Lung microvascular endothelial cell (primary cell): Measurements from ENCODE around the gene AK4. TPM values are rescaled to one million over a fixed set of nuclear protein-coding genes. Genes with fewer than 3 reads are reported as not detected.
A peak's percentile ranks its signal among the peaks of the same experiment; 100 is the strongest.
"Not testable (repeated sequence)": the region's sequence is repeated elsewhere in the genome, so short reads cannot be mapped to it uniquely, and the experiment has no call there.

Source experiments
- DNase-seq, 2 donors: peaks; one replicate each; pipeline versions ENCODE4 v3.0.0 to v3.0.0-alpha.2; 2010; ENCODE audit warnings: low read depth in 2 of 2
- total RNA-seq: library from RNA; depleted of rRNA; stranded (reverse); fragments of >200 nt; gene quantifications from 2 replicates; pipeline ENCODE4 v1.2.1, GENCODE V29; 2014

The AK4 gene
- total RNA-seq, 1 donor from 2014 or later, result 26.4 TPM

DNA sequence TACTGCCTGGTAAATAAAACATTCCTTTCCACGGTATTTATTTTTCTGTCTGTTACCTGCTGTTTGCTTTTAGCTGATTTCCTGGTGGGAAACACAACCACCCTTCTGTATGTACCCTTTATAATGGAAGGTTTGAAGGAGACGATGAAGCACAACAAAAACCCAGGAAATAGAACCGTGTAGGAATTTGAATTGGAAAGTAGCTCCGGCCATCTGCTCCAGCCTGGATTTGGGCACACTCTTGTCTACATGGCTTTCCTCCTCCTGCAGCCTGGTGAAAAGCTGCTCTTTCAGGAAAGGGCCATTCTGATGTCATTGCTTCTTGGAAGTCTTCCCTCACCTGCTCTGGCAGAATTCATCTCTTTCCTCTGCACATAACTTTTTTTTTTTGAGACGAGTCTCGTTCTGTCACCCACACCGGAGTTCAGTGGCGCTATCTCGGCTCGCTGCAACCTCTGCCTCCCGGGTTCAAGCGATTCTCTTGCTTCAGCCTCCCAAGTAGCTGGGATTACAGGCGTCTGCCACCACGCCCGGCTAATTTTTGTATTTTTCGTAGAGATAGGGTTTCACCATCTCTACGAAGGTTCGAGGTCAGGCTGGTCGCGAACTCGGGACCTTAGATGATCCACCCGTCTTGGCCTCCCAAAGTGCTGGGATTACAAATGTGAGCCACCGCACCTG is 2.7 kb downstream of the AK4 start:
- DNase-seq, result no peak

DNA sequence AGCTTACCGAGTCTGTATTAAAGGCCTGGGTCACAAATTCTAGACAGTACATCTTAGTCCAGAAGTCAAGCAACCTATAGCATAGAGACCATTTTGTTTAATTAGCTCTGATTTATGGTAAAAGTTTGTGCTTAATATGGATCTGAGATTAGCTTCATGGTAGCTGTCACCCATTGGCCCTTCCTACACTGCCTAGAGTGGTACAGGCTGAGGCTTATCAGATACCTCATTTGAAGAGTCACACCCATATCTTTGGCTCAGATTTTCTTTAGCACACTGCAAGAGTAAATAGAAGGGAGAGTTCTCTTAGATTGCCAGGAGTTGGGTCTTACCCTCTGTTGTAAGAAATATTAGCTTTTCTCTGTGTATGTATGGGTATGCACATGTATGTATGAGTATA is 3.6 kb downstream of the AK4 start:
- DNase-seq, result no peak

DNA sequence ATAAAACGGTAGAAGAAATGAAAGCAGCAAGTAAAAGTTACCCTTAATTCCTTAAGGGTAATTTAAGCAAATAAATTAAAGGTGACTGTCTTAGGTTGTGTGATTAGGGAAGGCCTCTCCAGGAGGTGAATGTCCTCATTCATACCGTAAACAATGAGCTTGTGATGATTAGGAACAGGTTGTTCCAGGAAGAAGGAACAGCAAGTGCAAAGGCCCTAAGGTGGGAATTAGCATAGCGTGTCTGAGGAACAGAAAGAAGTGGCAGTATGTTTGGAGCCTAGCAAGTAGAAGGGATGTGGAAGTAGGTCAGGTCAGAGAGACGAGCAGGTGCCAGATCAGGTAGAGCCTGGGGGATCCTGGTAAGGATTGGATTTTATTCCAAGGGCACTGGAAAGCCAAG is 5.6 kb downstream of the AK4 start:
- no peak for DNase-seq

DNA sequence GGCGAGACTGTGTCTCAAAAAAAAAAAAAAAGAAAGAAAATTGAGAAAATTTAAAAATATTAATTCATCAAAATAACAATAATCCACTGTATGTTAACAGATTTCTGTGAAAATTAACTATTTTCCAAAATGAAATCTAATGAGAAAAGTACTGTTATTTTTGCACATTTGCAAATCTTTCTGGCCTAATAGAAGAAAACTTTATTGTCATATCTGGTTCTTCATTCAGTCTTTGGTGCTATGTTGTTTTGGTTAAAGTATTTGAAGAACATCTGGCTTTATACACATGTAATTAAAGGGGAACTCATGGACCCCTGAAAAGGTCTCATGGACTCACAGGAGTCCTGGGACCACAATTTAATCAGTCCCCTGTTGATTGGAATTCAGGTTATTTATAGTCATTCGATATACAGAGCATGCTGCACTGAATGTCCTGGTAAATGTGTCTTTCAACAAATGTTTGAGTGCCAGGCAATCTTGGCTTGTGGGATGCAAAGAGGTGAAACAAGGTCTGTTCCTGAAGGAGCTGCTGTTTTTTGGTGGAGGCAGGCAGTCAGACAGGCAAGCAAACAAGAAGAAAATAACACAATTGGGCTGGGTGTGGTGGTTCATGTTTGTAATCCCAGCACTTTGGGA is 9.0 kb downstream of the AK4 start:
- DNase-seq, result no peak

DNA sequence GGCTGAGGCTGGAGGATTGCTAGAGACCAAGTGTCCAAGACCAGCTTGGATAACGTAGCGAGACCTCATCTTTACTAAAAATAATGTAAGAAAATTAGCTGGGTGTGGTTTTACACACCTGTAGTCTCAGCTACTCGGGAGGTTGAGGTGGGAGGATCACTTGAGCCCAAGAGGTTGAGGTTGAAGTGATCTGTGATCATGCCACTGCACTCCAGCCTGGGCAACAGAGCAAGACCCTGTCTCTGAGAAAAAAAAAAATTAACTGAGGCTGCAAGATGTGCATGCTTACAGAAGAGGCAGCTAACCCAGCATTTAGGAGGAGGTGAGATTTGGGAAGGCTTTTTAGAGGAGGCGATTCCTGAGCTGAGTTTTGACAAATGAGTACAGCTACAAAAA is 9.5 kb downstream of the AK4 start:
- no peak for DNase-seq

DNA sequence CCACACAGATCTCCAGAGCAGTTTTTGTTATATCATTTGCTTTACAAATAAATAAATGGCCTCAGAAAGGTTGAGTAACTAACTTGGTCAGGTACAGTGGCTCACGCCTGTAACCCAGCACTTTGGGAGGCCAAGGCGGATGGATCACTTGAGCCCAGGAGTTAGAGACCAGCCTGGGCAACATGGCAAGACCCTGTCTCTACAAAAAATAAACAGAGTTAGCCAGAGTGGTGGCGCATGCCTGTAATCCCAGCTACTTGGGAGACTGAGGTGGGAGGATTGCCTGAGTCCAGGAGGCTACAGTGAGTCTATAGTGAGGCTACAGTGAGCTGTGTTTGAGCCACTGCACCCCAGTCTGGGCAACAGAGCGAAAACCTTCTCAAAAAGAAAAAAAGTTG is 11.3 kb downstream of the AK4 start:
- DNase-seq, result not testable (repeated sequence)

DNA sequence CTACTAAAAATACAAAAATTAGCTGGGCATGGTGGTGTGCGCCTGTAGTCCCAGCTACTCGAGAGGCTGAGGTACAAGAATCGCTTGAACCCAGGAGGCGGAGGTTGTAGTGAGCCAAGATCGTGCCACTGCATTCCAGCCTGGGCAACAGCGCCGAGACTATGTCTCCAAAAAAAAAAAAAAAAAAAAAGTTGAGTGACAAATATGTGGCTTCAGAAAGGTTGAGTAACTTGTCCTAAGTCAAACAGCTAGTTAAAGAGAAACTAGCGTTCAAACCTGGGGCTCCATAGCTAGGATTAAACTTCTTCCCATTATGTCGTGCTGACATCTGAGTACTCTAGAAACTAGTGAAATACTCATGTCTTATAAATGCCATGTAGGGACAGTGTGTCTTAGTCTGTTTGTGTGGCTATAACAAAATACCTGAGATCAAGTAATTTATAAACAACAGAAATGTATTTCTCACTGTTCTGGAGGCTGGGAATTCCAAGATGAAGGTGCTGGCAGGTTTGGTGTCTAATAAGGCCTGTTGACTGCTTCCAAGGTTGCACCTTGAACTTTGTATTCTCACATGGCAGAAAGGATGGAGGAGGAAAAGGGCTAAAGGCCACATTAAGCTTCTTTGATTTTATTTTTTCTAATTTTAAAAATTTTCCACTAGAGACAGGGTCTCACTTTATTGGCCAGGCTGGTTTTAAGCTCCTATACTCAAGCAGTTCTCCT is 12.0 kb downstream of the AK4 start:
- DNase-seq, result no peak

DNA sequence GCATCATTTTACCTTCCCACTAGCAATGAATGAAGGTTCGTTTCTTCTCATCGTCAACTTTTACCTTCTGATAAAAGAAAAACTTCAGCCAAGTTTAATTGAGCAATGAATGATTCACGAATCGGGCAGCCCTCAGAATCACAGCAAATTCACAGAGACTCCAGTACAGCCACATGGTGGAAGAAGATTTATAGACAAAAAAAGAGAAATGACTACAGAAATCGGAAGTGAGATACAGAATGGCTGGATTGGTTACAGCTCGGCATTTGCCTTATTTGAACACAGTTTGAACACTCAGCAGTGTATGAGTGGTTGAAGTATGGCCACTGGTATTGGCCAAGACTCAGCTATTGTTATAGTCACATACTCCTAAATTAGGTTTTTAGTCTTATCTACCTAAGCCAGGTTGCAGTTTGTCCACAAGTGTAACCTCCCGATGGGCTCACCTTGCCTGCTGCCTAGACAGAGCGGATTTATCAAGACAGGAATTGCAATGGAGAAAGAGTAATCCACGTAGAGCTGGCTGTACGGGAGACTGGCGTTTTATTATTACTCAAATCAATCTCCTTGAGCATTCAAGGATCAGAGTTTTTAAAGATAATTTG is 15.3 kb downstream of the AK4 start:
- no peak for DNase-seq

DNA sequence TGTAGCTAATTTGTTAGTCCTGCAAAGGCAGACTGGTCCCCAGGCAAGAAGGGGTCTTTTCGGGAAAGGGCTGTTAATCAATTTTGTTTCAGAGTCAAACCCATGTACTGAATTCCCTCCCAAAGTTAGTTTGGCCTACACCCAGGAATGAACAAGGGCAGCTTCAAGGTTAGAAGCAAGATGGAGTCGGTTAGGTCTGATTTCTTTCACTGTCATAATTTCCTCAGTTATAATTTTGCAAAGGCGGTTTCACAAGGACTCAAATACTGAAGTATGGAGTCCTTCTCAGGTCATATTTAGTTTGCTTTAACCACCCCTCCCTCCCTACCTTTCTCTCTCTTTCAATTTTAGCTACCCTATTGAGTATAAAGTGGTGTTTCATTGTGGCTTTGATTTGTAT is 16.1 kb downstream of the AK4 start:
- DNase-seq, result not testable (repeated sequence)

DNA sequence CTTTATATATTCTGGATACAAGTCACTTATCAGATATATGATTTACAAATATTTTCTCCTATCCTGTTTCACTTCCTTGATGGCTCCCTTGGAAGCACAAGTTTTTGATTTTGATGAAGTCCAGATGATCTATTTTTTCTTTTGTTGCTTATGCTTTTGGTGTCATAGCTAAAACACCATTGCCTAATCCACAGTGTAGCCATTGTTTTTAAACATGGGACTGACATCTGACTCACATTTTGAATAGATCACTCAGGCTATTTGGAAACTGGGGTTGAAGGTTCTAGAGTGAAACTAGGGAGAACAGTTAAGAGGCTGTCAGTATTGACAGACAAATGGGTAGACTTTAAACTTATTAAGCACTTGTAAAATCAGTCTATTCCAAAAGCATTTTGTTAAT is 16.6 kb downstream of the AK4 start:
- peak in 1 of 2 donors; percentile 28 for DNase-seq

DNA sequence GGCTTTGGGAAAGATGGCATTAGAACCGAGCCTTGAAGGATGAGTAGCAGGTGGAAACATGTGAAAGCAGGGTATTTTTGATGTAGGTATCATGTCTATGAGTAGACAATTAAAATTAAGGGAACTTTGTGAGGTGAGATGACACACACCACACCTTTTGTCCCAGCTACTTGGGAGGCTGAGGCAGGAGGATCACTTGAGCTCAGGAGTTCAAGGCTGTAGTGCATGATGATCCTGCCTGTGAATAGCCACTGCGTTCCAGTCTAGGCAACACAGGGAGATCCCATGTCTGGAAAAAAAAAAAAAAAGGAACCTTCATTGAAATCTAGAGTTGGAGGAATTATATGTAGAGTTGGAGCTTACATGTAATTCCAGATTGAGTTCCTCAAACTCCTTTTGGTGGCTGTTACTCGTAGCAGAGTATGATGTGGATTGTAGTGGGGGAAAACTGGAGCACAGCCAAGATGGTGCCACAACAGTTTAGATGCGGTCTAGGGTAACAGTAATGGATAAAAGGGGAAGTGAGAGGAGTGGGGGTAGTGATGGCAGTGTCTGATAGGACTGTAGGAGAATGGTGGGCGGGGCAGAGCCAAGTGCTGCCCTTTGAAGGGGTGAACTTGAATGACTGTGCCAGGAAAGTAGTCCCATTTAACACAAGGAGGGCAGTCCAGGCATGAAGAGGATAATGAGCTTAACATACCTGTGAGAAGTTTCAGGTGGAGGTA is 17.4 kb downstream of the AK4 start:
- no peak for DNase-seq

DNA sequence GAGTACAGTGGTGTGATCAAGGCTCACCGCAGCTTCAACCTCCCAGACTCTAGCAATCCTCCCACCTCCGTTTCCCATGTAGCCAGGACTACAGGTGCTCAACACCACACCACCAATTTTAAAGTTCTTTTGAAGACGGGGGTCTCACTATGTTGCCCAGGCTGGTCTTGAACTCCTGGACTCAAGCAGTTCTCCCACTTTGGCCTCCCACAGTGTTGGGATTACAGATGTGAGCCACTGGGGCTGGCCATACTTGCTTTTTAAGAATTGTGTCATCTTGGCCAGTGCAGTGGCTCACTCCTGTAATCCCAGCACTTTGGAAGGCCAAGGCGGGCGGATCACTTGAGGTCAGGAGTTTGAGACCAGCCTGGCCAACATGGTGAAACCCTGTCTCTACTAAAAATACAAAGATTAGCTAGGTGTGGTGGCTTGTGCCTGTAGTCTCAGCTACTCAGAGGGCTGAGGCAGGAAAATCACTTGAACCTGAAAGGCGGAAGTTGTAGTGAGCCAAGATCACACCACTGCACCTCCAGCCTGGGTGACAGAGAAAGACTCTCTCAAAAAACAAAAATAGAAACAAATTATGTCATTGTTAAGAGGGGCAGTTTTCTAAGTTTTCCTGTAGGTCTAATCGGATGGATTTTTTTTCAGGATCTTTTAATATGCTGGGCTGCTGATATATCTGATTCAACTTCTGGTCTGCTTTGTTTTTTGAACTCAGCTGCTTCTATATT is 18.7 kb downstream of the AK4 start:
- DNase-seq, result no peak

DNA sequence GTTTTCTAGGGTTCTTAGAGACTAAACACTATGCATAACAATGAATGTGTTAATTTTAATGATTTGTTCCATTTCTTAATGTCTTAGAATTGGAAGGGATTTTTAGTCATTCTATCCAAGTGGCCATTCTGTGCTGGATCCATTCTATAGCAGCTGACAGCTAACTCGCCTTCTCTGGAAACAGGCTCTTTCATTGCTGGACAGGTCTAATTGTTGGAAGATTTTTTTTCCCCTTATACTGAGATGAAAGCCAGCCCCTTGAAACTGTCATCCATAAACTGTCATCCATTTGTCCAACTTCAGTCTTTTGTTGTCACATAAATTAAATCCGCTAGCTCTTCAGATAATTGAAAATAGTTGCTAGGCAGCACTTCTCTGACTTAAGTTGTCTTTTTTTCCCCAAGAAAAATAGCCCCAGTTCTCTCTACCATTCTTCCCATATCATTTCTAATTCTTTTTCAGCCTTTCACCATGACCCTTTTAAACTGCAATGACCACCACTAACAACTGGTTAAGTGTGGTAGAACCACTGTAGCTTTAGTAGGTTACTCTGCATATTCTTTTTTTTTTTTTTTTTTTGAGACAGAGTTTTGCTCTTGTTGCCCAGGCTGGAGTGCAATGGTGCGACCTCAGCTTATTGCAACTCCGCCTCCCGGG is 19.7 kb downstream of the AK4 start:
- DNase-seq, result no peak

DNA sequence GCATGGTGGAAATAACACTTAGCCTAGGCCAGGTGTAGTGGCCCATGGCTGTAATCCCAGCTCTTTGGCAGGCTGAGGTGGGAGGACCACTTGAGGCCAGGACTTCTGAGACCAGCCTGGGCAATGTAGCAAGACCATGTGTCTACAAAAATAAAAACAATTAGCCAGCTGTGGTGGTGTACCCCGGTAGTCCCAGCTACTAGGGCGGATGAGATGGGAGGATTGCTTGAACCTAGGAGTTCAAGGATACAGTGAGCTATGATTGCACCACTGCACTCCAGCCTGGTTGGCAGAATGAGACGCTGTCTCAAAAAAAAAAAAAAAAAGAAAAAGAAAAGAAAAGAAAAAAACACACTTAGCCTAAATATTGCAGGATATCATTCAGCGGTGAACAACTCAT is 20.9 kb downstream of the AK4 start:
- DNase-seq, result no peak

DNA sequence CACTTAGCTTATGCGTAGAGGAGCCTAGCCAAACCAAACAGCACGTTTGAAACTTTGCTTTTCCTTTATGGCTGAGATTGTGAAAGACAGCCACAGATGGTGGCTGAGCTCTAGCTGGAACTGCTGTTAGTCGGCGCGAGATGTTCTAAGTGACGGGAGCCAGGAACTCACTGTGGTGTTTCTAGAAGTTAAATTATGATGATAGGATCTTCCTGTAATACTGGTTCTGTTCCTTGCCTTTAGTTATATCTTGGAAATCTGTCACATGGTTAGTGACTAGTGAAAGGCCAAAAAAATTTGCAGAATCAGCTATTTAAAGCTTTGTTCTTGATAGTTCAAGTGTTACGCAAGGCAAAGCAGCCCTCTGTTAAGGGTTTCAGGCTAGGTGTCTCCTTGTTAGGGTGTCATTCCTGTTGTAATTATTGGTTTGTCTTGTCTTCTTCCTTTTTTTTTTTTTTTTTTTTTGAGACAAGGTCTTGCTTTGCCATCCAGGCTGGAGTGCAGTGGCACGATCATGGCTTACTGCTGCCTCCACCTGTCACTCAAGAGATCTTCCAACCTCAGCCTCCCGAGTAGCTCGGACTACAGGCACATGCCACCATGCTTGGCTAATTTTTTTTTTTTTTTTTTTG is 22.6 kb downstream of the AK4 start:
- peak in 1 of 2 donors; percentile 71 for DNase-seq

DNA sequence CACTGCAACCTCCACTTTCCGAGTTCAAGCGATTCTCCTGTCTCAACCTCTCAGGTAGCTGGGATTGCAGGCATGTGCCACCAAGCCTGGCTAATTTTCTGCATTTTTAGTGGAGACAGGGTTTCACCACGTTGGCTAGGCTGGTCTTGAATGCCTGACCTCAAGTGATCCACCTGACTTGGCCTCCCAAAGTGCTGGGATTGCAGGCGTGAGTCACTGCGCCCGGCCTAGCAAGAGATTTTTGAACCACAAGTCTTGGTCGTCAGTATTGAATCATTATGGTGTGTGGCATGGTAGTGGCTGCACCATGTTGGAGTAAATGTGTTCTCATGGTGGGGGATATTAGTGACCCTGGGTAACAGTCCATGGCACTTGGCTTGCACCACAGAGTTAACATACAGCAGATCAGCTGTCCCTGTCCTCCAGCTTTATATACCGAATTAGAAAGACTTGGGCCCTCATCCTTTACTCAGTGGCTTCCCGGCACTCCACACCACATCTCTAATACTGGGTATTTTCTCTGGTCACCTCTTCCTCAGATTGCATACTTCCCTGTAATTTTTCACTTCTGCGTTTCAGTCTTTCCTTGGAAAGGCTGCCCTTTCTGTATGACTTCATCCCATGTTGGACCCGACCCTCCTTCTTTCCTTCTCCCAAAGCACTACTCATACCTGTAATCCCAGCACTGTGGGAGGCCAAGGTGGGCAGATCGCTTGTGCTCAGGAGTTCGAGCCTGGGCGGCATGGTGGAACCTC is 25.1 kb downstream of the AK4 start:
- DNase-seq, result no peak

DNA sequence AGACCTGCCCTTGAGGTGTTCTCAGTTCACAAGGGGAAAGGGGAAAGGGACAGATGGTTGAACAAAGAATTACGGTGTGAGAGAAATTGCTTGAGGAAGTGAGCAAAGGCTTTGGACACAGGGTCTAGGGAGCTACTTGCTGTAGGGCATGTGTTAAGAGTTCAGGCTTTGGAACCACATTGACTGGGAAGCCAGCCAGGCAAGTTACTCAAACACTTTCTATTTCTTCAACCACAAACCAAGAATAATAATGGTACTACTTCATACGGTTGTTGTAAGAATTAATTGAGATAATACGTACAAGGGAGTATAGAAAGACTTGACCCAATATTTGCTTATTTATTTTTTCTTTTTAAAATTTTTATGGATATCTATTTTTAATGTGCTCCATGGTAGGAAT is 26.6 kb downstream of the AK4 start:
- DNase-seq, result peak in 1 of 2 donors; percentile 57

DNA sequence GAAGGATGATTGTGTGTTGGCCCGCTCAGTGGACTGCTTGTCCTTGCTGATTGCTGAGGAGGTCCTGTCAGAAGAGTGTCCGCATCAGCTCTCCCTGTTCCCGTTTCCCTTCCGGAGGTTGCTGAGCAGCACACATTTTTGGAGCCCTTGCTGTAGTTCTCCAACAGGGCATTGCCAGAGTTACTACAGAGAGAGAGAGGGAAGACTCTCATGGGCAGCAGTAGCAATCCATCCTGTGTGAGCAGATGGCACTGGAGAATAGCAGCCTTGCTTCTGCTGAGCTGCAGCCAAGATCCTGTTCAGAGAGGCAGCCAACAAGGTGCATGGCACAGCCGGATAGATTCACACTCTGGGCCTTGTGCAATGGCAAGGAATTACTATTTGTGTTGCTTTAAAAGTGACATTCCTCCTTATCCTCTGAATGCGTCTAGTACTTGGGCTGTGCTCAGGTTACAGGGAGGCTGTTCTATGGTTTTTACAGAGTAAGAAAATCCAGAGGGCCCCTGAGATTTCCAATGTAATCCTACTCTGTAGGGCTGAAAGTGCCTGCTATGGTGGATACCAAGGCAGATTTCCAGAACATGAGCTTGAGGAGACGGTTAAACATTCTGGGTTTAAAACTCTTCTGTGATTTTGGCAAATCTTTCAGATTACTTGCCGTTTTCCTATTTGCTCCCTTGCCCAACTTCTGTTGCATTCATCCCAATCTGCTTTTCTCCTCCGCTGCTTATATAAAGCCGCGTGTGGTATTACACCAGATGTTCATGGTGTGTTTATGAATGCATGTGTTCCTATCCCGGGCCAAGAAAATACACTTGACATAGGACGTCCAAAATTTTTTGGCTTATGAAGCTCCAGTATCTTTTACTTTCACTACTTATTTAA is 27.4 kb downstream of the AK4 start:
- no peak for DNase-seq
